SK-N-SH (cell line): ENCODE results near the gene PRDM8. TPM values are rescaled to one million over a fixed set of nuclear protein-coding genes. Genes with fewer than 3 reads are reported as not detected.

Source experiments
- CTCF ChIA-PET: fragments of 300-600, 350-600 bp; formaldehyde crosslinking; extraction: SDS; loops from one replicate; lab custom pipeline; 2021; lab: Yijun Ruan, JAX
- POLR2A ChIA-PET: fragments of 350-600 bp; sonication (Branson Sonifier 250); formaldehyde crosslinking; extraction: SDS; loops from one replicate; lab custom pipeline; 2020; ENCODE audit warnings: antibody characterized with exemption, inconsistent platforms; lab: Yijun Ruan, JAX
- DNase-seq: peaks from one replicate; pipeline ENCODE4 v3.0.0; 2012
- H2AFZ ChIP-seq: fragments of 200-600 bp; sonication (generic); 2 replicates; pipeline ENCODE4 v1.8.1; 2016; ENCODE audit warnings: antibody characterized with exemption, mild to moderate bottlenecking, low read depth
- H3F3A ChIP-seq: fragments of 200-600 bp; sonication (generic); replicated peaks from 2 replicates; pipeline ENCODE3; 2016; ENCODE audit warnings: antibody characterized with exemption, mild to moderate bottlenecking; ENCODE audit not compliant: insufficient read depth
- H3K27ac ChIP-seq, 2 experiments: fragments of 200-500 bp in 1 of 2; fragments of 200-600 bp in 1 of 2; sonication (Bioruptor generic) in 1 of 2; sonication (generic), shearing (Covaris generic) in 1 of 2; 2 replicates each; pipeline versions ENCODE4 v1.5.1 to v1.6.1; 2014 to 2016; ENCODE audit warnings: low read depth in 2 of 2, inconsistent platforms in 1 of 2, low read length in 1 of 2, mild to moderate bottlenecking in 1 of 2, mixed read lengths in 1 of 2
- H3K27me3 ChIP-seq: fragments of 200-600 bp; sonication (generic), shearing (Covaris generic); 2 replicates; pipeline ENCODE4 v1.6.1; 2016; ENCODE audit warnings: mixed run types; ENCODE audit not compliant: insufficient read depth
- H3K36me3 ChIP-seq, 2 experiments: fragments of 200-500 bp in 1 of 2; fragments of 200-600 bp in 1 of 2; sonication (Bioruptor generic) in 1 of 2; sonication (generic) in 1 of 2; replicated peaks in 1 of 2; 2 replicates each; pipeline versions ENCODE3 to v1.5.1; 2014 to 2016; ENCODE audit warnings: low read length in 1 of 2, mild to moderate bottlenecking in 1 of 2; ENCODE audit not compliant: insufficient read depth in 2 of 2, control insufficient read depth in 1 of 2
- H3K4me1 ChIP-seq, 2 experiments: fragments of 200-500 bp in 1 of 2; fragments of 200-600 bp in 1 of 2; sonication (Bioruptor generic) in 1 of 2; sonication (generic), shearing (Covaris generic) in 1 of 2; 2 replicates each; pipeline versions ENCODE4 v1.5.1 to v1.6.1; 2014 to 2016; ENCODE audit warnings: low read depth in 1 of 2, low read length in 1 of 2, mixed run types in 1 of 2; ENCODE audit not compliant: insufficient read depth in 2 of 2, control insufficient read depth in 1 of 2
- H3K4me2 ChIP-seq: fragments of 200-600 bp; sonication (generic), shearing (Covaris generic); 2 replicates; pipeline ENCODE4 v1.6.1; 2017; ENCODE audit warnings: mixed run types
- H3K4me3 ChIP-seq, 2 experiments: fragments of 200-500 bp in 1 of 2; fragments of 200-600 bp in 1 of 2; sonication (Bioruptor generic) in 1 of 2; sonication (generic), shearing (Covaris generic) in 1 of 2; 2 replicates each; pipeline versions ENCODE4 v1.5.1 to v1.8.1; 2014 to 2016; ENCODE audit warnings: low read depth in 2 of 2, inconsistent platforms in 1 of 2, low read length in 1 of 2, mild to moderate bottlenecking in 1 of 2, mixed read lengths in 1 of 2, moderate library complexity in 1 of 2
- H3K79me2 ChIP-seq: fragments of 200-600 bp; sonication (generic); 2 replicates; pipeline ENCODE4 v1.8.1; 2017; ENCODE audit warnings: mild to moderate bottlenecking; ENCODE audit not compliant: insufficient read depth
- H3K9ac ChIP-seq: fragments of 200-600 bp; sonication (generic); 2 replicates; pipeline ENCODE4 v1.6.1; 2017; ENCODE audit warnings: mixed run types
- H3K9me2 ChIP-seq: fragments of 200-600 bp; sonication (generic); 2 replicates; pipeline ENCODE4 v1.6.1; 2017; ENCODE audit warnings: mixed run types
- H3K9me3 ChIP-seq: fragments of 200-600 bp; sonication (generic); 2 replicates; pipeline ENCODE4 v1.6.1; 2017; ENCODE audit warnings: mixed run types, mild to moderate bottlenecking, moderate library complexity
- H4K20me1 ChIP-seq: fragments of 200-600 bp; sonication (generic); 2 replicates; pipeline ENCODE4 v1.6.1; 2017; ENCODE audit warnings: mild to moderate bottlenecking, mixed run types; ENCODE audit not compliant: insufficient read depth
- FOXM1 ChIP-seq: IDR thresholded peaks from 2 replicates; pipeline ENCODE4 v1.4.0; 2012; ENCODE audit warnings: low read depth, mild to moderate bottlenecking
- MXI1 ChIP-seq: IDR thresholded peaks from 2 replicates; pipeline ENCODE4 v1.6.1; 2012; ENCODE audit warnings: mild to moderate bottlenecking, low read depth, low read length, improper control_type of control experiment
- TEAD4 ChIP-seq: IDR thresholded peaks from 2 replicates; pipeline ENCODE4 v1.4.0; 2012; ENCODE audit warnings: mild to moderate bottlenecking, borderline replicate concordance; ENCODE audit not compliant: insufficient read depth
- USF1 ChIP-seq: IDR thresholded peaks from 2 replicates; pipeline ENCODE4 v1.4.0; 2012; ENCODE audit warnings: low read depth, borderline replicate concordance
- USF2 ChIP-seq: fragments of 150-350 bp; IDR thresholded peaks from 2 replicates; pipeline ENCODE4 v1.6.1; 2017; ENCODE audit warnings: antibody characterized with exemption, low read length, low read depth, borderline replicate concordance
- YY1 ChIP-seq: IDR thresholded peaks from 2 replicates; pipeline ENCODE4 v1.4.0; 2012; ENCODE audit warnings: low read depth, mild to moderate bottlenecking
- ZBTB33 ChIP-seq: IDR thresholded peaks from 2 replicates; pipeline ENCODE4 v1.4.0; 2012; ENCODE audit warnings: low read depth, borderline replicate concordance
- WGBS: methylation state at CpG from one replicate; pipeline ENCODE4 v1.1.6; 2017; ENCODE audit warnings: low lambda C conversion rate; 5-methylcytosine and 5-hydroxymethylcytosine counted together
- polyA plus RNA-seq, 3 experiments: library from polyadenylated mRNA; depleted of rRNA; stranded (reverse); fragments of >200 nt; gene quantifications; 2 replicates each; pipeline ENCODE4 v1.2.3, GENCODE V29; 2012
- TF ChIP-seq, protein P1 (sequence below): IDR thresholded peaks from 2 replicates; pipeline ENCODE4 v1.6.1; 2012; ENCODE audit warnings: mild to moderate bottlenecking, low read depth, low read length, moderate library complexity
- TF ChIP-seq, protein P2 (sequence below): IDR thresholded peaks from 2 replicates; pipeline ENCODE4 v1.4.0; 2012; ENCODE audit warnings: low read depth

The PRDM8 gene
- polyA plus RNA-seq, 1 of the 3 experiments (the other 2 are of a cell fraction), result 3.5 TPM

DNA sequence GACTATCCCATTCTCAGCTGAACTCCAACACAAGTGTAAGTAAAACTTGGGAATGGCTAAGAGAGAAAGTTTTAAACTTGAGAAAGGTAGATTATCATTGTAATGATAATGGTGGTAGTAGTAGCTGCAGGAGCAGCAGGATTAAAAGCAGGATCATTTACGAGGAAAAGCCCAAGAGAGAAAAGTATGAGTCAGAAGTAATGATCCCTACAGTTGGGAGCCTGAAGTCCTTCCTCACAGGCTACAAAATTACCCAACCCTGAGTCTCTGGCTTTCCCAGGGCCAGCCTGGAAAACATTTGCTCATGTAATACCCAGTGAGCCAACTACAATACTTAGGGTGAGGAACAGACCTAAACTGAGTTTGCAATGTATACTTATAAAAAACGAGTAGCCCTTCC is 4.4 kb upstream of the PRDM8 start:
- no peaks in the 10 kb centered on the region for H3K27me3 ChIP-seq
- no peaks in the 10 kb centered on the region for H3K9me3 ChIP-seq
- ChIA-PET POLR2A (no interaction called here), CTCF (no interaction called here)
- no peak for DNase-seq
- no peak overlapping the region for H3K9ac ChIP-seq
- H3K79me2 ChIP-seq, result no peaks in the 10 kb centered on the region
- no peaks in the 10 kb centered on the region for H3K36me3 ChIP-seq
- H3K9me2 ChIP-seq, result no peaks in the 10 kb centered on the region
- peaks cover 4% of the 10 kb centered on the region for H3F3A ChIP-seq
- TF ChIP-seq, protein P1, sequence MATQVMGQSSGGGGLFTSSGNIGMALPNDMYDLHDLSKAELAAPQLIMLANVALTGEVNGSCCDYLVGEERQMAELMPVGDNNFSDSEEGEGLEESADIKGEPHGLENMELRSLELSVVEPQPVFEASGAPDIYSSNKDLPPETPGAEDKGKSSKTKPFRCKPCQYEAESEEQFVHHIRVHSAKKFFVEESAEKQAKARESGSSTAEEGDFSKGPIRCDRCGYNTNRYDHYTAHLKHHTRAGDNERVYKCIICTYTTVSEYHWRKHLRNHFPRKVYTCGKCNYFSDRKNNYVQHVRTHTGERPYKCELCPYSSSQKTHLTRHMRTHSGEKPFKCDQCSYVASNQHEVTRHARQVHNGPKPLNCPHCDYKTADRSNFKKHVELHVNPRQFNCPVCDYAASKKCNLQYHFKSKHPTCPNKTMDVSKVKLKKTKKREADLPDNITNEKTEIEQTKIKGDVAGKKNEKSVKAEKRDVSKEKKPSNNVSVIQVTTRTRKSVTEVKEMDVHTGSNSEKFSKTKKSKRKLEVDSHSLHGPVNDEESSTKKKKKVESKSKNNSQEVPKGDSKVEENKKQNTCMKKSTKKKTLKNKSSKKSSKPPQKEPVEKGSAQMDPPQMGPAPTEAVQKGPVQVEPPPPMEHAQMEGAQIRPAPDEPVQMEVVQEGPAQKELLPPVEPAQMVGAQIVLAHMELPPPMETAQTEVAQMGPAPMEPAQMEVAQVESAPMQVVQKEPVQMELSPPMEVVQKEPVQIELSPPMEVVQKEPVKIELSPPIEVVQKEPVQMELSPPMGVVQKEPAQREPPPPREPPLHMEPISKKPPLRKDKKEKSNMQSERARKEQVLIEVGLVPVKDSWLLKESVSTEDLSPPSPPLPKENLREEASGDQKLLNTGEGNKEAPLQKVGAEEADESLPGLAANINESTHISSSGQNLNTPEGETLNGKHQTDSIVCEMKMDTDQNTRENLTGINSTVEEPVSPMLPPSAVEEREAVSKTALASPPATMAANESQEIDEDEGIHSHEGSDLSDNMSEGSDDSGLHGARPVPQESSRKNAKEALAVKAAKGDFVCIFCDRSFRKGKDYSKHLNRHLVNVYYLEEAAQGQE, result no peak
- no peak for TF ChIP-seq ZBTB33
- TF ChIP-seq TEAD4, result no peak
- TF ChIP-seq YY1, result no peak
- TF ChIP-seq USF1, result no peak
- TF ChIP-seq, protein P2, sequence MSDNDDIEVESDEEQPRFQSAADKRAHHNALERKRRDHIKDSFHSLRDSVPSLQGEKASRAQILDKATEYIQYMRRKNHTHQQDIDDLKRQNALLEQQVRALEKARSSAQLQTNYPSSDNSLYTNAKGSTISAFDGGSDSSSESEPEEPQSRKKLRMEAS, result no peak
- TF ChIP-seq MXI1, result no peak
- TF ChIP-seq USF2, result no peak
- no peak for TF ChIP-seq FOXM1
- no peak overlapping the region for H3K4me2 ChIP-seq
- H4K20me1 ChIP-seq, result no peaks in the 10 kb centered on the region
- no peak overlapping the region for H3K27ac ChIP-seq
- H3K4me1 ChIP-seq, result peaks cover 0 to 9% of the 10 kb centered on the region in 2 experiments; a peak in 2 of 4 replicates
- 52% methylated on average over 2 of the region's 2 CpGs for WGBS
- H3K4me3 ChIP-seq, result no peak overlapping the region
- no peak overlapping the region for H2AFZ ChIP-seq
